Smooth muscle cell (in vitro differentiated cells): ENCODE measurements around the gene AGBL4. TPM values are rescaled to one million over a fixed set of nuclear protein-coding genes. Genes with fewer than 3 reads are reported as not detected.

Source experiments
- DNase-seq: peaks from one replicate; lab custom pipeline; 2025; ENCODE audit not compliant: unreplicated experiment; lab: John Stamatoyannopoulos, UW
- H2AFZ ChIP-seq: fragments of 200-600 bp; sonication (generic); 2 replicates; pipeline ENCODE4 v1.6.0; 2016; ENCODE audit warnings: antibody characterized with exemption, low read depth, mild to moderate bottlenecking
- H3F3A ChIP-seq: fragments of 200-600 bp; sonication (generic); 2 replicates; pipeline ENCODE4 v1.6.0; 2017; ENCODE audit warnings: antibody characterized with exemption, low read depth
- H3K27ac ChIP-seq: fragments of 200-600 bp; sonication (generic); 2 replicates; pipeline ENCODE4 v1.5.1; 2016; ENCODE audit warnings: low read depth, mild to moderate bottlenecking
- H3K27me3 ChIP-seq: fragments of 200-600 bp; sonication (generic); 2 replicates; pipeline ENCODE4 v1.6.1; 2016; ENCODE audit warnings: low read depth, mild to moderate bottlenecking
- H3K36me3 ChIP-seq: fragments of 200-600 bp; sonication (generic); 2 replicates; pipeline ENCODE4 v1.5.1; 2016; ENCODE audit warnings: low read depth
- H3K4me1 ChIP-seq: fragments of 200-600 bp; sonication (generic); 2 replicates; pipeline ENCODE4 v1.5.1; 2016; ENCODE audit warnings: low read depth
- H3K4me2 ChIP-seq: fragments of 200-600 bp; sonication (generic); 2 replicates; pipeline ENCODE4 v1.6.0; 2016; ENCODE audit warnings: mild to moderate bottlenecking
- H3K4me3 ChIP-seq: fragments of 200-600 bp; sonication (generic); 2 replicates; pipeline ENCODE4 v1.5.1; 2016; ENCODE audit warnings: mild to moderate bottlenecking
- H3K79me2 ChIP-seq: fragments of 200-600 bp; sonication (generic); 2 replicates; pipeline ENCODE4 v1.6.0; 2016; ENCODE audit warnings: low read depth, mild to moderate bottlenecking
- H3K9ac ChIP-seq: fragments of 200-600 bp; sonication (generic); 2 replicates; pipeline ENCODE4 v1.6.0; 2016; ENCODE audit warnings: low read depth
- H3K9me3 ChIP-seq: fragments of 200-600 bp; sonication (generic); replicated peaks from 2 replicates; pipeline ENCODE4 v1.5.1; 2016; ENCODE audit warnings: low read depth
- H4K20me1 ChIP-seq: fragments of 200-600 bp; sonication (generic); 2 replicates; pipeline ENCODE4 v1.6.0; 2016; ENCODE audit warnings: low read depth
- WGBS: methylation state at CpG from one replicate; pipeline ENCODE4 v1.1.7; 2016; ENCODE audit warnings: low lambda C conversion rate; 5-methylcytosine and 5-hydroxymethylcytosine counted together
- polyA plus RNA-seq: library from polyadenylated mRNA; unstranded; fragments of >200 nt; fragmentation: Nextera tagmentation; extraction: Ambion mirVana; gene quantifications from 2 replicates; pipeline ENCODE4 v1.2.1, GENCODE V29; 2016
- total RNA-seq: library from RNA; depleted of rRNA; stranded (reverse); fragments of >200 nt; gene quantifications from 2 replicates; pipeline ENCODE4 v1.2.3, GENCODE V29; 2014
- TF ChIP-seq, protein P1 (sequence below): fragments of 200-600 bp; sonication (generic); IDR thresholded peaks from 2 replicates; pipeline ENCODE4 v1.5.1; 2017; ENCODE audit warnings: borderline replicate concordance, mild to moderate bottlenecking, antibody characterized with exemption; ENCODE audit not compliant: insufficient read depth, poor library complexity, severe bottlenecking

AGBL4 gene
- total and polyA plus RNA-seq, 2 experiments from 2014 or later = 0.29 TPM; not detected in 1

DNA sequence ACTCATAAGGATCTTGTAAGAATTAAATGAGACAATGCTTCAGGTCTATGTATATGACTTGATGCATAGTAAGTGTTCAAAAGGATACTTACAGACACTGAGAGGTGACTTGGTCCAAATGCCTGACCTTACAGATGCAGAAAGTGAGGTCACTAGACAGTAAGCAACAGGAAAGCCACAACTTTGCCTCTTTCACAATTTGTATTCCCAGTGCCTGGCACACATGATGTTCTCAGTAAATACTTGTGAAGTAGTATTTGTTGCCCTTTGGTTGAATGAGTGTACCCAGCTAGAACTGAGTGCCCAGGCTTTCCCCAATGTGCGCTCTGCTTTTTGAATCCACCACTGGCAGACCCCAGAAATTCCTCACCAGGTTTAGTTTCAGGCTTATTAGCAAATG lies 1352.2 kb downstream of the AGBL4 start:
- WGBS = 0% methylated on average over 1 of the region's 1 CpG
- H3K36me3 ChIP-seq = no peaks in the 10 kb centered on the region
- H3F3A ChIP-seq = no peaks in the 10 kb centered on the region
- H3K27ac ChIP-seq = no peak overlapping the region
- no peak for DNase-seq
- H3K9me3 ChIP-seq = no peaks in the 10 kb centered on the region
- no peaks in the 10 kb centered on the region for H4K20me1 ChIP-seq
- no peak overlapping the region for H3K9ac ChIP-seq
- peaks cover 19% of the 10 kb centered on the region for H3K27me3 ChIP-seq
- TF ChIP-seq, protein P1, sequence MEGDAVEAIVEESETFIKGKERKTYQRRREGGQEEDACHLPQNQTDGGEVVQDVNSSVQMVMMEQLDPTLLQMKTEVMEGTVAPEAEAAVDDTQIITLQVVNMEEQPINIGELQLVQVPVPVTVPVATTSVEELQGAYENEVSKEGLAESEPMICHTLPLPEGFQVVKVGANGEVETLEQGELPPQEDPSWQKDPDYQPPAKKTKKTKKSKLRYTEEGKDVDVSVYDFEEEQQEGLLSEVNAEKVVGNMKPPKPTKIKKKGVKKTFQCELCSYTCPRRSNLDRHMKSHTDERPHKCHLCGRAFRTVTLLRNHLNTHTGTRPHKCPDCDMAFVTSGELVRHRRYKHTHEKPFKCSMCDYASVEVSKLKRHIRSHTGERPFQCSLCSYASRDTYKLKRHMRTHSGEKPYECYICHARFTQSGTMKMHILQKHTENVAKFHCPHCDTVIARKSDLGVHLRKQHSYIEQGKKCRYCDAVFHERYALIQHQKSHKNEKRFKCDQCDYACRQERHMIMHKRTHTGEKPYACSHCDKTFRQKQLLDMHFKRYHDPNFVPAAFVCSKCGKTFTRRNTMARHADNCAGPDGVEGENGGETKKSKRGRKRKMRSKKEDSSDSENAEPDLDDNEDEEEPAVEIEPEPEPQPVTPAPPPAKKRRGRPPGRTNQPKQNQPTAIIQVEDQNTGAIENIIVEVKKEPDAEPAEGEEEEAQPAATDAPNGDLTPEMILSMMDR = no peak
- H3K79me2 ChIP-seq = no peaks in the 10 kb centered on the region
- H3K4me2 ChIP-seq = no peak overlapping the region
- H2AFZ ChIP-seq = no peak overlapping the region
- H3K4me1 ChIP-seq = no peaks in the 10 kb centered on the region
- H3K4me3 ChIP-seq = no peak overlapping the region

DNA sequence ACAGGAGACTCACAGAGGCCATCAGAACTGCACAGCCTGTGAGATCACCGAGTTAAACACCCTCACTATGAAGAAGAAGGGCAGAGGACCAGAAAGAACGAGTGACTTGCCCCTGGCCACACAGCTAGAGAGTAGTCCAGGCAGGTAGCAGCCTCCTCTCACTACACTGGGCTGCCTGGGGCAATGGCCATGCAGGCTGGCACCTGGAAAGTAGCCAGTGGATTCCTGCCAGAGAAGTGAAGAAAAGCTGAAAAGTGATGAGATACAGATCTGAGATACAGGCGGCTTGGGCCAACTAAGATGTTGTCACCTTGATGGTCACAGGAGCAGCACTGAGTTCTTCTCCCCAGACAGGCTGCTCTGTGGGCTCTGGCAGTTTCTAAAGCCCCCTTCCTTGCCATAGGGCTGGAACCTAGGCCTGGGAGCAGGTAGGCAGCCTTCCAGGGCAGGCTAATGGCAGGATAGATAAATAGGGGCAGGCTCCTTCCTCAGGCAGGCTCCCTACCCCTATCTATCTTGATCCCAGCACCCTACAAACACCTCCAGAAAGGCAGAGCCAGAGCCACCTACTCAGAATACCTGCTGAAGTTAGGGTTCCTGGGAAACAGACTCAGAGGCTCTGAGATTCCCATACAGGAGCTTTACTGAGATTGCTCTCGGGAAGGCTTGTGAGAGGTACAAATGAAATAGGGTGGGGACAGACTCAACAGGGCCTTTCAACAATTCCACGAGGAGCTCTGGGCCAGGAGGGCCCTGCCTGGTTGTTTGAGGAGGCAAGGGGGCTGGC lies 1353.3 kb downstream of the AGBL4 start:
- DNase-seq = no peak
- H4K20me1 ChIP-seq = no peaks in the 10 kb centered on the region
- H3K4me2 ChIP-seq = no peak overlapping the region
- H3K4me1 ChIP-seq = no peaks in the 10 kb centered on the region
- H2AFZ ChIP-seq = no peak overlapping the region
- WGBS = 79% methylated on average over 5 of the region's 5 CpGs
- TF ChIP-seq, protein P1 = no peak
- H3F3A ChIP-seq = no peaks in the 10 kb centered on the region
- no peaks in the 10 kb centered on the region for H3K36me3 ChIP-seq
- H3K27ac ChIP-seq = no peak overlapping the region
- peaks cover 24% of the 10 kb centered on the region for H3K27me3 ChIP-seq
- H3K79me2 ChIP-seq = no peaks in the 10 kb centered on the region
- H3K9me3 ChIP-seq = no peaks in the 10 kb centered on the region
- H3K9ac ChIP-seq = no peak overlapping the region
- H3K4me3 ChIP-seq = no peak overlapping the region

DNA sequence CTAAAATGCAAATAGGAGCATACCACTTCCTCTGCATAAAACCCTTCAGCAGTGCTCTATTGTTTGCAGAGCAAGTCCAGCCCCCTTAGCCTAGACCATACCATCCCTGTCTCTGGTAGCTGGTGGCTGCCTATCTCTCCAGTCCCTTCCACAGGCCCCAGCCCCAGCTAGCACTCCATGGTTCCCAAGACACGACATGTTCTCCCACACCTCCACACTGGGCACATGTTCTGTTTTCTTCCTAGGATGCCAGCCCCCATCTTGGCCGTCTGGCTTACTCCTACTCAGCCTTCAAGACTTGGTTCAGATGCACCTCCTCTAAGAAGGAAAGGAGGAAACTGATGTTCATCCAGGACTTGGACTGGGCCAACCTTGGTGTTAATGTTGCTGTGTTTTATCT lies 1355.4 kb downstream of the AGBL4 start:
- Histone ChIP-seq H3F3A (no peaks in the 10 kb centered on the region), H3K27me3 (peaks cover 35% of the 10 kb centered on the region), H3K4me2 (no peak overlapping the region), H3K27ac (no peak overlapping the region), H4K20me1 (no peaks in the 10 kb centered on the region), H2AFZ (no peak overlapping the region), H3K79me2 (no peaks in the 10 kb centered on the region), H3K9me3 (no peaks in the 10 kb centered on the region), H3K36me3 (no peaks in the 10 kb centered on the region), H3K9ac (no peak overlapping the region), H3K4me1 (no peaks in the 10 kb centered on the region), H3K4me3 (no peak overlapping the region)
- WGBS = 85% methylated on average over 2 of the region's 2 CpGs
- TF ChIP-seq, protein P1 = no peak
- no peak for DNase-seq

DNA sequence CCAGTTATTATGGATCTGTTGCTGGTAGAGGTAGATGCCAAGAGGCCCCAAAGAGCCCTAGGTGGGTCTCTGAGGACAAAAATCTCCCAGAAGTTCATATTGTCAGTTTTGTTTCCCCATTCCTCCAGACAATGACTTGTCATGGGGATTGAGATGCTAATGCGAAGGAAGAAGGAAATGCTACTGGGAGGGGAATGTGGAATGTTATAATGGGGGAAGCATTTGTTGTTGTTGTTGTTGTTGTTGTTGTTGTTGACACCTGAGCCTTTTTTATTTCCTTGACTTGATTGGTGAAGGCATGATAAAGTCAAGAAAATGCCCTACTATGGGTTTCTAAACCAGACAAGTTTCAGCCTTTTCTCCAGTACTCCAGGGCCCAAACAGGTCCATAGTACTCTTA lies 1356.0 kb downstream of the AGBL4 start:
- no peak overlapping the region for H3K9ac ChIP-seq
- no peak overlapping the region for H3K27ac ChIP-seq
- no peak overlapping the region for H3K4me2 ChIP-seq
- DNase-seq = no peak
- no peak overlapping the region for H3K4me3 ChIP-seq
- H2AFZ ChIP-seq = no peak overlapping the region
- H3K27me3 ChIP-seq = peaks cover 35% of the 10 kb centered on the region
- no peaks in the 10 kb centered on the region for H3F3A ChIP-seq
- H4K20me1 ChIP-seq = no peaks in the 10 kb centered on the region
- TF ChIP-seq, protein P1 = no peak
- H3K4me1 ChIP-seq = no peaks in the 10 kb centered on the region
- no peaks in the 10 kb centered on the region for H3K36me3 ChIP-seq
- no peaks in the 10 kb centered on the region for H3K9me3 ChIP-seq
- WGBS = 76% methylated on average over 1 of the region's 1 CpG
- no peaks in the 10 kb centered on the region for H3K79me2 ChIP-seq
